Measurements from ENCODE around the gene LIMK1.

LIMK1 gene

GRCh38 chr7:74130518-74130917 is 46.9 kb downstream of the LIMK1 start:
- no peak overlapping the region for H3K4me3 ChIP-seq (ENCODE audit: low read depth, low read length)
- H3K9me3 ChIP-seq (ENCODE audit: control insufficient read depth, insufficient read depth, low read length), result no peaks in the 10 kb centered on the region
- no peak overlapping the region for H3K9ac ChIP-seq (ENCODE audit: low read depth, low read length)
- no peaks in the 10 kb centered on the region for H3K27me3 ChIP-seq (ENCODE audit: control insufficient read depth, insufficient read depth, low read length)
- no peaks in the 10 kb centered on the region for H3K36me3 ChIP-seq (ENCODE audit: control insufficient read depth, insufficient read depth, low read length)
- H3K4me1 ChIP-seq (ENCODE audit: control insufficient read depth, insufficient read depth, low read length), result no peaks in the 10 kb centered on the region
- H3K27ac ChIP-seq (ENCODE audit: low read depth, low read length), result no peak overlapping the region

- H3K9me3 ChIP-seq (ENCODE audit: control insufficient read depth, insufficient read depth, low read length), result no peaks in the 10 kb centered on the region
- peak overlapping the region; percentile 57 for H3K27ac ChIP-seq (ENCODE audit: low read depth, low read length)
- H3K4me1 ChIP-seq (ENCODE audit: control insufficient read depth, insufficient read depth, low read length), result peaks cover 5% of the 10 kb centered on the region; the same call in 1 of the 2 replicates
- no peaks in the 10 kb centered on the region for H3K36me3 ChIP-seq (ENCODE audit: control insufficient read depth, insufficient read depth, low read length)
- H3K4me3 ChIP-seq (ENCODE audit: low read depth, low read length), result no peak overlapping the region
- no peaks in the 10 kb centered on the region for H3K27me3 ChIP-seq (ENCODE audit: control insufficient read depth, insufficient read depth, low read length)
- no peak overlapping the region for H3K9ac ChIP-seq (ENCODE audit: low read depth, low read length)
Measured at GRCh38 chr7:74134117-74134620, 50.6 kb downstream of the LIMK1 start.

GRCh38 chr7:74138334-74138867 is 54.8 kb downstream of the LIMK1 start:
- H3K36me3 ChIP-seq (ENCODE audit: control insufficient read depth, insufficient read depth, low read length), result no peaks in the 10 kb centered on the region
- no peak overlapping the region for H3K9ac ChIP-seq (ENCODE audit: low read depth, low read length)
- H3K27me3 ChIP-seq (ENCODE audit: control insufficient read depth, insufficient read depth, low read length), result no peaks in the 10 kb centered on the region
- H3K9me3 ChIP-seq (ENCODE audit: control insufficient read depth, insufficient read depth, low read length), result peaks cover 4% of the 10 kb centered on the region; the same call in 1 of the 2 replicates
- H3K27ac ChIP-seq (ENCODE audit: low read depth, low read length), result peak overlapping the region; percentile 82
- H3K4me1 ChIP-seq (ENCODE audit: control insufficient read depth, insufficient read depth, low read length), result peaks cover 11% of the 10 kb centered on the region
- H3K4me3 ChIP-seq (ENCODE audit: low read depth, low read length), result 0 out of 2 replicates have a peak overlapping the region, but pooled peaks have one; percentile 5

GRCh38 chr7:74138945-74139843 is 55.6 kb downstream of the LIMK1 start:
- Histone ChIP-seq H3K4me1 (ENCODE audit: control insufficient read depth, insufficient read depth, low read length) (peaks cover 11% of the 10 kb centered on the region), H3K4me3 (ENCODE audit: low read depth, low read length) (no peak overlapping the region), H3K36me3 (ENCODE audit: control insufficient read depth, insufficient read depth, low read length) (no peaks in the 10 kb centered on the region), H3K27ac (ENCODE audit: low read depth, low read length) (peak overlapping the region; percentile 82), H3K27me3 (ENCODE audit: control insufficient read depth, insufficient read depth, low read length) (no peaks in the 10 kb centered on the region), H3K9ac (ENCODE audit: low read depth, low read length) (no peak overlapping the region), H3K9me3 (ENCODE audit: control insufficient read depth, insufficient read depth, low read length) (peaks cover 4% of the 10 kb centered on the region; the same call in 1 of the 2 replicates)

- H3K27ac ChIP-seq (ENCODE audit: low read depth, low read length), result peak overlapping the region; percentile 52
- no peaks in the 10 kb centered on the region for H3K36me3 ChIP-seq (ENCODE audit: control insufficient read depth, insufficient read depth, low read length)
- H3K27me3 ChIP-seq (ENCODE audit: control insufficient read depth, insufficient read depth, low read length), result no peaks in the 10 kb centered on the region
- H3K4me1 ChIP-seq (ENCODE audit: control insufficient read depth, insufficient read depth, low read length), result peaks cover 11% of the 10 kb centered on the region
- peaks cover 4% of the 10 kb centered on the region; the same call in 1 of the 2 replicates for H3K9me3 ChIP-seq (ENCODE audit: control insufficient read depth, insufficient read depth, low read length)
- no peak overlapping the region for H3K4me3 ChIP-seq (ENCODE audit: low read depth, low read length)
- no peak overlapping the region for H3K9ac ChIP-seq (ENCODE audit: low read depth, low read length)
Measured at GRCh38 chr7:74141705-74142104, 58.1 kb downstream of the LIMK1 start.

- Histone ChIP-seq H3K9me3 (ENCODE audit: control insufficient read depth, insufficient read depth, low read length) (peaks cover 4% of the 10 kb centered on the region; the same call in 1 of the 2 replicates), H3K27me3 (ENCODE audit: control insufficient read depth, insufficient read depth, low read length) (no peaks in the 10 kb centered on the region), H3K4me1 (ENCODE audit: control insufficient read depth, insufficient read depth, low read length) (peaks cover 6% of the 10 kb centered on the region), H3K36me3 (ENCODE audit: control insufficient read depth, insufficient read depth, low read length) (no peaks in the 10 kb centered on the region), H3K27ac (ENCODE audit: low read depth, low read length) (no peak overlapping the region), H3K4me3 (ENCODE audit: low read depth, low read length) (no peak overlapping the region), H3K9ac (ENCODE audit: low read depth, low read length) (no peak overlapping the region)
Measured at GRCh38 chr7:74143383-74143782, 59.8 kb downstream of the LIMK1 start.

- Histone ChIP-seq H3K4me1 (ENCODE audit: control insufficient read depth, insufficient read depth, low read length) (no peaks in the 10 kb centered on the region), H3K36me3 (ENCODE audit: control insufficient read depth, insufficient read depth, low read length) (no peaks in the 10 kb centered on the region), H3K9me3 (ENCODE audit: control insufficient read depth, insufficient read depth, low read length) (no peaks in the 10 kb centered on the region), H3K27me3 (ENCODE audit: control insufficient read depth, insufficient read depth, low read length) (no peaks in the 10 kb centered on the region), H3K9ac (ENCODE audit: low read depth, low read length) (no peak overlapping the region), H3K4me3 (ENCODE audit: low read depth, low read length) (no peak overlapping the region), H3K27ac (ENCODE audit: low read depth, low read length) (no peak overlapping the region)
Measured at GRCh38 chr7:74148491-74148890, 64.9 kb downstream of the LIMK1 start.

GRCh38 chr7:74149071-74149470 is 65.5 kb downstream of the LIMK1 start:
- Histone ChIP-seq H3K36me3 (ENCODE audit: control insufficient read depth, insufficient read depth, low read length) (no peaks in the 10 kb centered on the region), H3K27ac (ENCODE audit: low read depth, low read length) (no peak overlapping the region), H3K9me3 (ENCODE audit: control insufficient read depth, insufficient read depth, low read length) (no peaks in the 10 kb centered on the region)

GRCh38 chr7:74149603-74150002 is 66.0 kb downstream of the LIMK1 start:
- no peak overlapping the region for H3K27ac ChIP-seq (ENCODE audit: low read depth, low read length)

More at GRCh38 chr7:74149071-74149470, 65.5 kb downstream of the LIMK1 start:
- Histone ChIP-seq H3K4me1 (ENCODE audit: control insufficient read depth, insufficient read depth, low read length) (no peaks in the 10 kb centered on the region), H3K4me3 (ENCODE audit: low read depth, low read length) (no peak overlapping the region), H3K9ac (ENCODE audit: low read depth, low read length) (no peak overlapping the region), H3K27me3 (ENCODE audit: control insufficient read depth, insufficient read depth, low read length) (no peaks in the 10 kb centered on the region)

GRCh38 chr7:74153736-74154135 is 70.1 kb downstream of the LIMK1 start:
- Histone ChIP-seq H3K27me3 (ENCODE audit: control insufficient read depth, insufficient read depth, low read length) (no peaks in the 10 kb centered on the region), H3K9ac (ENCODE audit: low read depth, low read length) (no peak overlapping the region), H3K4me1 (ENCODE audit: control insufficient read depth, insufficient read depth, low read length) (no peaks in the 10 kb centered on the region), H3K4me3 (ENCODE audit: low read depth, low read length) (no peak overlapping the region), H3K9me3 (ENCODE audit: control insufficient read depth, insufficient read depth, low read length) (no peaks in the 10 kb centered on the region), H3K36me3 (ENCODE audit: control insufficient read depth, insufficient read depth, low read length) (no peaks in the 10 kb centered on the region), H3K27ac (ENCODE audit: low read depth, low read length) (no peak overlapping the region)

More at GRCh38 chr7:74149603-74150002, 66.0 kb downstream of the LIMK1 start:
- H3K9me3 ChIP-seq (ENCODE audit: control insufficient read depth, insufficient read depth, low read length), result no peaks in the 10 kb centered on the region
- no peak overlapping the region for H3K9ac ChIP-seq (ENCODE audit: low read depth, low read length)
- no peak overlapping the region for H3K4me3 ChIP-seq (ENCODE audit: low read depth, low read length)
- H3K27me3 ChIP-seq (ENCODE audit: control insufficient read depth, insufficient read depth, low read length), result no peaks in the 10 kb centered on the region
- no peaks in the 10 kb centered on the region for H3K4me1 ChIP-seq (ENCODE audit: control insufficient read depth, insufficient read depth, low read length)
- H3K36me3 ChIP-seq (ENCODE audit: control insufficient read depth, insufficient read depth, low read length), result no peaks in the 10 kb centered on the region

All from HUES48 (cell line).